Measurements from ENCODE around the gene ATG7. TPM values are rescaled to one million over a fixed set of nuclear protein-coding genes. Genes with fewer than 3 reads are reported as not detected.

The ATG7 gene
- total and polyA plus RNA-seq, 10 of the 15 experiments (the other 5 are each of a cell fraction or from before 2014, with no cell fraction given): 13.5 to 49.5 (median 26.4) TPM

- TF ChIP-seq ETV6 (conservative IDR thresholded peaks at IDR 0.05 in 1 of 2, IDR thresholded peaks at IDR 0.05 in 1 of 2; ENCODE audit: borderline replicate concordance in 1 of 2, low read depth in 1 of 2): no peak
Measured at GRCh38 chr3:11534793-11535101, 262.6 kb downstream of the ATG7 start (continued).

GRCh38 chr3:11535243-11535960 is 263.2 kb downstream of the ATG7 start:
- Histone ChIP-seq H3K36me3 (ENCODE audit: control insufficient read depth in 2 of 2, insufficient read depth in 2 of 2, low read length in 1 of 2) (no peaks in the 10 kb centered on the region), H3K79me2 (ENCODE audit: control insufficient read depth, insufficient read depth, low read length) (no peaks in the 10 kb centered on the region), H2AFZ (ENCODE audit: control insufficient read depth, low read depth, low read length) (no peak overlapping the region), H3K4me2 (ENCODE audit: control insufficient read depth, insufficient read depth) (no peak overlapping the region), H3K27me3 (replicated peaks in 1 of 2; ENCODE audit: control insufficient read depth in 2 of 2, insufficient read depth in 2 of 2, low read length in 1 of 2) (no peaks in the 10 kb centered on the region), H3K9ac (ENCODE audit: control insufficient read depth, insufficient read depth, low read length) (no peak overlapping the region), H3K4me3 (no peak overlapping the region), H4K20me1 (ENCODE audit: control insufficient read depth, insufficient read depth) (no peaks in the 10 kb centered on the region), H3K9me3 (replicated peaks; ENCODE audit: control insufficient read depth, insufficient read depth, low read length) (no peaks in the 10 kb centered on the region), H3K27ac (ENCODE audit: control insufficient read depth, insufficient read depth) (no peak overlapping the region), H3K4me1 (ENCODE audit: control insufficient read depth, insufficient read depth, low read length) (no peaks in the 10 kb centered on the region)
- DNase-seq (ENCODE audit: low read depth, low spot score): no peak
- ChIA-PET RAD21 (ENCODE audit: unreplicated experiment) (no interaction called here), SMC1A (ENCODE audit: uncharacterized antibody, unreplicated experiment) (no interaction called here), POLR2A (no interaction called here), CTCF (interaction anchor here (1.1 kb wide), 1 partner anchor 116 kb away, joined by 3 read pairs; no protein-coding TSS in a partner anchor)
- no TSS peak for BruUV-seq (replicated peaks)
- FAIRE-seq: no peak
- intact Hi-C loops (cut with micrococcal nuclease; ENCODE audit: unreplicated experiment) (no loop called here), in situ Hi-C loops (cut with MboI) (no loop called here)
- WGBS (ENCODE audit: insufficient coverage, insufficient replicate concordance, low lambda C conversion rate, missing lambda C conversion rate): 89% methylated on average over 13 of the region's 13 CpGs
- no peak for ATAC-seq
- TF ChIP-seq ZNF384 (IDR thresholded peaks at IDR 0.05; ENCODE audit: borderline replicate concordance, low read depth, low read length): no peak
- no peak for TF ChIP-seq JUND (IDR thresholded peaks at IDR 0.05; ENCODE audit: low read depth, low read length)
- no peak for TF ChIP-seq MEF2B (IDR thresholded peaks at IDR 0.05; ENCODE audit: partially characterized antibody, poor library complexity, severe bottlenecking)
- TF ChIP-seq PAX8 (IDR thresholded peaks at IDR 0.05): no peak
- no peak for TF ChIP-seq RELA (IDR thresholded peaks at IDR 0.05; ENCODE audit: borderline replicate concordance, partially characterized antibody)
- no peak for TF ChIP-seq IRF5 (IDR thresholded peaks at IDR 0.05; ENCODE audit: borderline replicate concordance)
- no peak for TF ChIP-seq ESRRA (IDR thresholded peaks at IDR 0.05; ENCODE audit: low read length)
- no peak for TF ChIP-seq E4F1 (IDR thresholded peaks at IDR 0.05; ENCODE audit: borderline replicate concordance, partially characterized antibody)
- no peak for TF ChIP-seq CBX5 (IDR thresholded peaks at IDR 0.05; ENCODE audit: low read depth)
- no peak for TF ChIP-seq TBL1XR1 (IDR thresholded peaks at IDR 0.05; ENCODE audit: low read depth, low read length)
- TF ChIP-seq NR2C2 (IDR thresholded peaks at IDR 0.05; ENCODE audit: borderline replicate concordance, control insufficient read depth, insufficient read length, low read depth): no peak
- no peak for TF ChIP-seq IKZF1 (conservative IDR thresholded peaks at IDR 0.05)
- TF ChIP-seq POLR2A (IDR thresholded peaks at IDR 0.05; ENCODE audit: low read depth, low read length): no peak
- TF ChIP-seq JUNB (IDR thresholded peaks at IDR 0.05): no peak
- no peak for TF ChIP-seq BCLAF1 (IDR thresholded peaks at IDR 0.05)
- TF ChIP-seq ZNF274 (IDR thresholded peaks at IDR 0.05; ENCODE audit: insufficient read depth, insufficient read length): no peak
